NCI-H524 (cell line): ENCODE results near the gene C11orf21.
"Not testable (repeated sequence)": the region's sequence is repeated elsewhere in the genome, so short reads cannot be mapped to it uniquely, and the experiment has no call there.

Experiments used
- DNase-seq, 2 experiments: peaks; one replicate each; lab custom pipeline; 2025; lab: John Stamatoyannopoulos, UW

C11orf21 gene

DNA sequence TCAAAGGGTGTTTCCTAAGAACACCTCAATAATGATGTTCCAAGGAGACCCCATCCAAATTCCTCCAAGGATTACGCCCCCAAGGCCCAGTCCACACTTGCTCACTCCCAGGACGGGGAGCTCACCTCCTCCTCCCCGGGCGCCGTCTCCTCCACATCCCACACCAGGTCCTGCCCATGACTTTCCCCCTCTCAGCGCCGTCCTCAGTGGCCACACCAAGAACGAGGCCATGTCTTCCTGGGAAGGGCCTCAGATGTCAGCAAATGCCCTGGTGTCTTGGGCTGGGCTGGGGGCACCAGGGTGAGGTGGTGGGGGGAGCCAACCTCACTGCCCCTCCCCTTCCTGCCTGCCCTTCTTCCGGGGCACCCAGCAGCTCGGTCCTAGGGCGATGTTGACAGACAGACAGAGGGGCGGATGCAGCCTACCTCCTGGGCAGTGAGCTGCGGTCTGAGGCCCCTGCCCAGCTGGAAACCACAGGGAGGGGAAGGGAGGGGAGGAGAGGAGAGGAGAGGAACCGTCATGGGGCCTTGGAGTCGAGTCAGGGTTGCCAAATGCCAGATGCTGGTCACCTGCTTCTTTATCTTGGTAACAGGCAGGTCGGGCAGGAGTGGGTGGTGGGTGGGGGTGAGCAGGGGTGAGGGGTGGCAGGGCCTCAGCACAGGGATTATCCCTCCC, at the start of gene C11orf21, which contains the start of gene TSPAN32:
C11orf21 (minus strand) TSS at position 288 of the 675 bp plus-strand sequence; CDS start at position 178, 110 bp downstream.
TSPAN32 (plus strand) TSS at position 383 of the 675 bp plus-strand sequence; CDS start at position 520, 137 bp downstream.
- no peak for DNase-seq

DNA sequence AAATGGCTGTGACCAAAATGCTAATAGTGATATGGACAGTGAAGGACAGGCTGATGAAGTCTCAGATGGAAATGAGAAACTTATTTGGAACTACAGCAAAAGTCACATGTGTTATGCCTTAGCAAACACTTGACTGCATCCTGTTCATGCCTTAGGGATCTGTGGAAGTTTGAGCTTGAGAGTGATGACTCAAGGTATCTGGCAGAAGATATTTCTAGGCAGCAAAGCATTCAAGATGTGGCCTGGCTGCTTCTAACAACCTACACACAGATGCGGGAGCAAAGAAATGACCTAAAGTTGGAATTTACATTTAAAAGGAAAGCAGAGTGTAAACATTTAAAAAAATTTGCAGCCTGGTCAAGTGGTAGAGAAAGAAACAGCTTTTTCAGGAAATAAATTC, 47.3 kb upstream of the C11orf21 start:
- DNase-seq, result no peak

DNA sequence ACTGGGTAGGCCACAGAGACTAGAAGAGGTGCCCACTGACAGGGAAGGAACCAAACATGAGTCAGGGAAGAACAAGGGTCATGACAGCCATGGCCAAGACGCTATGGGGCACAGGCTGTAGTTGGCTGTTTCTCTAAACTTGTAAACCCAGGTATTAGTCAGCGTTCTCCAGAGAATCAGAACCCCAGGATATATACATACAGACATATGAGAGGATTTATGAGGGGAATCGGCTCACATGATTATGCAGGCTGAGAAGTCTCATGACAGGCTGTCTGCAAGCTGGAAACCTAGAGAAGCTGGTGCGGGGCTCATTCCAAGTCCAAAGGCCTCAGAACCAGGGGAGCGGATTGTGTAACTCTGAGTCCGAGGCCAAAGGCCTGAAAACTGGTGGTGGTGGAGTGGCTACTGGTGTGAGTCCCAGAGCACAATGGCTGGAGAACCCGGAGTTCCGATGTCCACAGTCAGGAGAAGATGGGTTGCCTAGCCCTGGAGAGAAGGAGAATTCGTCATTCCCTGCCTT, 45.7 kb upstream of the C11orf21 start:
- DNase-seq, result no peak

DNA sequence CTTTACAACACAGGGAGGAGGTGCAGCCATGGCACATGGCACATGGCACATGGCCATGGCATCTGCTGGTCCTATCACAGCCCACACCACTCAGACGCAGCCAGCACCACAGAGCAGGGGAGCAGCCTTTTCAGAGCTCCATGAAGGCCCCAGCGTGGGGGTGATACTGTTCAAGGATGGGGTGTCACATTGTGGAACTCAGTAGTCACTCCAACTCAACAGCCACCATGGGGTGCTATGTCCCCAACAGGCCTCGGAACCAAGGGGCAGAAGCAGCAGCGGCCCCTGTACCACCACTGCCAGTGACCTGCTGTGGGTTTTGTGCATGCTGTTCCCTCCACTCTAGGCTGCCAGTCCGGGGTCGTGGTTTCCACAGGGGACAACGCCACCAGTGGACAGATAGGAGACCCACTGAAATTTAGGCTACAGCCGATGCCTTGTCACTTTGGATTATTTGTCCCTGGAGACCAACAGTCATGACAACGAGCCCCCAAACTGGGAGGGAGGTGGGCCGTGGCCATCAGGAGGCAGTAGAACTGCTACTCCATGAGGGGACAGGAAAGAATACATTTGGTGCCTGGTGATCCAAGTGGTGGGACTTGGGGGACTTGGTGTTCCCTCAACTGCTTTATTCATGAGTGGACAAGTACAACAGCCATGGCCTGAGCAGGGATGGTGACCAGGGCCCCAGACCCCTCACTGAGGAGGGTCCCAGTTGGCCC, 45.0 kb upstream of the C11orf21 start:
- DNase-seq, result no peak

DNA sequence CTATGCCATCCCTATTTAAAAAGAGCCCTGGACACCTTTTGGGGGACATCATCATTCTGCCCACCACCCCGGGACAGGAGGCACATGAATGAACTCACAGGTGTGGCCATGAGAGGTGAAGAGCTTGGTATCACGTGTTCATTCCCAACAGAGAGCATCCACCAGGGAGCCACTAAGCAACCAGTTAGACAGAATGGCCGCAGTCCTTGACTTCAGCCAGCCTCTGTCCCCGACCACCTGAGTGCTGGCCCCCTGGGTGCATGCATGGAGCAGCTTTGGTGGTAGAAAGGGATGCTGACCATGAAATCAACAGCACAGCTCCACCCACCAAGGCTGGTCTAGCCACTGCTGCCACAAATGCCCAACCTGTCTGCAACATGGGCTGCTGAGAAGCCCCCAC, 44.3 kb upstream of the C11orf21 start:
- DNase-seq, result no peak

DNA sequence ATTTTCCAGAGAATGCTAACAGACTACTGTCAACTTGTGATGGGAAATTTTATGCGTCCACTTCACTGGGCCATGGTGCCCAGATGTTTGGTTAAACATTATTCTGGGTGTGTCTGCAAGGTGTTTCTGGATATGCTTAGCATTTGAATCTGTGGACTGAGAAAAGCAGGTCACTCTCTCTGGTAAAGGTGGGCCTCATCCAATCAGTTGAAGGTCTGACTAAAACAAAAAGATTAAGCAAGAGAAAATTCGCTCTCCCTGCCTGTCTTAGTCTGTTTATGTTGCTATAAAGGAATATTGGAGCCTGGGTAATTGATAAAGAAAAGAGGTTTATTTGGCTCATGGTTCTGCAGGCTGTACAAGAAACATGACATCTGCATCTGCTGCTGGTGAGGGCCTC, 43.3 kb upstream of the C11orf21 start:
- no peak for DNase-seq

DNA sequence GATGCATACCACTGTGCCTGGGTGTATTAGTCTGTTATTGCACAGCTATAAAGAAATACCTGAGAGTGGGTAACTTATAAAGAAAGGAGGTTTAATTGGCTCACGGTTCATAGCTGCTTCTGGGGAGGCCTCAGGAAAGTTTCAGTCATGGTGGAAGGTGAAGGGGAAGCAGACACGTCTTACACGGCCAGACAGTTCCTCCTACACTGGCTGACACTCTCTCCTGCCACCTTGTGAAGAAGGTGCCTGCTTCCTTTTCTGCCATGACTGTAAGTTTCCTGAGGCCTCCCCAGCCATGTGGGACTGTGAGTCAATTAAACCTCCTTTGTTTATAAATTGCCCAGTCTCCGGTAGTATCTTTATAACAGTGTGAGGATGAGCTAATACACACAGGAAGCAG, 41.8 kb upstream of the C11orf21 start:
- no peak for DNase-seq

DNA sequence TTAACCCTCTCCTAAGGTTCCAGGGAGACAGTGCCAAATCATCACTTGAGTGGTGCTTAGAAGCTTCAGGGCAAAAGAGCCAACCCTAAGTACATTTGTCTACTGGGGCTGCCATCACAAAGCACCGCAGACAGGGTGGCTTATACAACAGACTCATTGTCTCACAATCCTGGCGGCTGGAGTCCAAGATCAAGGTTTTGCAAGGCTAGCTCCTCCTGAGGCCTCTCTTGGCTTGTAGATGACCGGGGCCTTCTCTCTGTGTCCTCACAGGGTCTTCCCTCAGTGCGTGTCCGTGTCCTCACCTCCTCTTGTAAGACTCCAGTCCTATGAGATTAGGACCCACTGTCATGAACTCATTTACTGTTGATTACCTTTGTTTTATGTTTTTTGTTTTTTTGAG, 41.3 kb upstream of the C11orf21 start:
- no peak for DNase-seq

DNA sequence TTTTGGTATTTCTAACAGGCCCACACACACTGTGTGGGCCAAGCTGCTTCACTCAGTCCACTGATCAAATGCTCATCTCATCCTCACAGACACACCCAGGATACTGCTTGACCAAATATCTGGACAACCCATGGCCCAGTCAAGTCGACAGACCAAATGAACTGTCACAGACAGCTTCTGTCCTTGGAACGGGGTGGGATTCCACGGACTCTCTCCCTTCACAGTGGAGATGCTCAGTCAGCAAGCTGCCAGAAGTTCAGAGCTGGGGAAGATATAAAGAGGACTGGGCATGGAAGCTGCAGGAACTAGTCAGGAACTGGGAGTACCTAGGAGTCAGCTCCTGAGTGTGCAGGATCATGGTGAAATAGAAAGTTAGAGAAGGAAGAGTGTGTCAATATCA, 40.8 kb upstream of the C11orf21 start:
- DNase-seq, result no peak

DNA sequence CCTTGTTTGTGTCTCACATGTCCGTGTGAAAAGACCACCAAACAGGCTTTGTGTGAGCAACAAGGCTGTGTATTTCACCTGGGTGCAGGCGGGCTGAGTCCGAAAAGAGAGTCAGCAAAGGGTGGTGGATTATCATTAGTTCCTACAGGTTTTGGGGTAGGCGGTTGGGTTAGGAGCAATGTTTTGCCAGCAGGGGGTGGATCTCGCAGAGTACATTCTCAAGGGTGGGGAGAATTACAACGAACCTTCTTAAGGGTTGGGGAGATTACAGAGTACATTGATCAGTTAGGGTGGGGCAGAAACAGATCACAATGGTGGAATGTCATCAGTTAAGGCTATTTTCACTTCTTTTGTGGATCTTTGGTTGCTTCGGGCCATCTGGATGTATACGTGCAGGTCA, 37.0 kb upstream of the C11orf21 start:
- not testable (repeated sequence) for DNase-seq

DNA sequence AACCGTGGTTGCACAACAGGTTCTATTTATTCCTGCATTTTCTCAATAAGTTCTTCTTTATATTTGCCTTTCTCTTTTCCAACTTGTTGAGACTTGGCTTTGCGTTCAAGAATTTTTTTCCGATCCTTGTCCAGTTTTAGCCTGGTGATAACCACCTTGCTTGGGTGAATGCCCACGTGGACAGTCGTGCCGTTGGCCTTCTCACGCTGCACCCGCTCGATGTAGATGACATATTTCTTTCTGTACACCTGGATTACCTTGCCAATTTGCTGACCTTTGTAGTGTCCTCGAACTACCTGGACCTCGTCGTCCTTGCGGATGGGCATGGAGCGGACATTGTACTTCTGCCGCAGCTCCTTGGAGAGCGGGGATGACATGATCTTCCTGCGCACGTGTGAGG, 33.6 kb upstream of the C11orf21 start:
- not testable (repeated sequence) for DNase-seq

DNA sequence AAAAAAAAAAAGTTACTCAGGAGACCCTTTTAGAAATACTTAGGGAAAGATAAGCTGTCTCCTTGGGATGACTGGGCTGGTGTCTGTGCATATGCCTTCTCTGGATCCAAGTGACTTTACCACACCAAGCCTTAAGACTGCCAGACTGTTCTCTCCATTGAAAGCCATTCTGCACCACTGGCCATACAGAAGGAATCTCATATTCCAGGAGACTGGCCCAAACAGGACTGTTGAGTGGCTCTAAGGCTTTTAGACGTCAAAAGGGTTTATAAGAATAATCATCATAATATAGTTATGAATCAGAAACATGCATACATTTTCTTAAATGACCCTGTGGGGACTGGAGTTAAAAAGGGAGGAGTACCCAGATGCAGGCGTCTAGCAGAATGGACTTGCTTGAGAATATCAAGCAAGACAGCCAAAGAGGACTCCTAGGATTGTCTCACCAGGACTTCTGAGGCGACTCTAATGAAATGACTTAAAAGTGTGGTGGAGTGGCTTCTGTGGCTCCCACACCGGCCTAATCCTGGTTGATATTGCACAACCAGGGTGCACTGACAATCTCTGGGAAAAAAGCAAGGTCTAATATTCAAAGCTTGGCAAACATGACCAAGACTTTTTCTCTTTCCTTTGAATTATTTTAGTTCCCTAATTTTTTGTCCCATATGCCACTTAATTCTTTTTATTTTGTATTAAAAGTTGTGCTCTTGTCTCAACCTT, 31.9 kb upstream of the C11orf21 start:
- not testable (repeated sequence) for DNase-seq

DNA sequence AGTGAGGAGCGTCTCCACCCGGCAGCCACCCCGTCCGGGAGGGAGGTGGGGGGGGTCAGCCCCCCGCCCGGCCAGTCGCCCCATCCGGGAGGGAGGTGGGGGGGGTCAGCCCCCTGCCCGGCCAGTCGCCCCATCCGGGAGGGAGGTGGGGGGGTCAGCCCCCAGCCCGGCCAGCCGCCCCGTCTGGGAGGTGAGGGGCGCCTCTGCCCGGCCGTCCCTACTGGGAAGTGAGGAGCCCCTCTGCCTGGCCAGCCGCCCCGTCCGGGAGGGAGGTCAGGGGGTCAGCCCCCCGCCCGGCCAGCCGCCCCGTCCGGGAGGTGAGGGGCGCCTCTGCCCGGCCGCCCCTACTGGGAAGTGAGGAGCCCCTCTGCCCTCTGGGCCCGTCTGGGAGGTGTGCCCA, 30.9 kb upstream of the C11orf21 start:
- DNase-seq, result not testable (repeated sequence)

DNA sequence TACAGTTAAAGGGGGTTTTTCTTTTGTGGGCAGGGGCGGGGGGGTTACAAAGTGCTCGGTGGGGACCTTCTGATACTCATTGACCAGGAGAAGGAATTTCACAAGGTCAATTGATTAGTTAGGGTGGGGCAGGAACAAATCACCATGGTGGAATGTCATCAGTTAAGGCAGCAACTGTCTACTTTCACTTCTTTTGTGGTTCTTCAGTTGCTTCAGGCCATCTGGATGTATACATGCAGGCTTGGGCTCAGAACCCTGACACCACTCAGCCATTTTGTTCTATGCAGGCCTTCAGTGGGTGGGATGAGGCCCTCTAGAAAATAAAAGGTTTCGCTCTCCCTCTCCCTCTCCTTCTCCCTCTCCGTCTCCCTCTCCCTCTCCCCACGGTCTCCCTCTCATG, 29.7 kb upstream of the C11orf21 start:
- no peak for DNase-seq

DNA sequence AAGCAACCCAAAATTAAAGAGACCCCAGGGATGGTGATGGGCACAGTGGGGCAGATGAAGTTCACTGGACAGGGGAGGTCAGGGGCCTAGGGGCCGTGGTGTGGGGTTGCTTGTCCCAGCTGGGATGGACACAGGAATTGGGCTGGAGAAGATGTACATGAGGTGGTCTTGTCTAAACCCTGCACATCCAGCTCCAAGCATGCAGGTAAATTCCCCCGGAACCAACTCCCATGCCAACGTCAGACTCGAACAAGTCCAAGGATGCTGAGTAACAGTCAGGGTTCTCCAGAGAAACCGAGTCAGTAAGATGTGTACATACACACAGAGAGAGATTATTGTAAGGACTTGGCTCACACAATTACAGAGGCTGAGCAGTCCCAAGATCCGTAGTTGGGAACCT, 29.0 kb upstream of the C11orf21 start:
- no peak for DNase-seq

DNA sequence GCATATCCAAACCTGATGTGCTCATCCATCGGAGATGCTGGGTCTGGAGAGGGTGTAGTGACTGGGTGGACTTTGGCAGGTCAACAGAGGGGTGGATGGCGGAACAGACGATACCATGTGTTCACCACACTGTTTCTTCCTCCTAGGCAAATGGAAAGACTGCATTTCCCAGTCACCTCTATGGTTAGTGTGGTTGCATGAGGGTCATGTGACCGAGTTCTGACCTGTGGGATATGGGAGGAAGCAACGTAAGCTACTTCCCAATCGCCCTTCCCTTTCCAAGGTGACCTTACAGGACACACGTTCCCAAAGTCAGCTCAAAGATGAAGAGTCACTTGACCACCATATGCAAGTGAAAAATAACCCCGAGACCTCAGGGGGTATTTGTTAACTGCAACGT, 27.8 kb upstream of the C11orf21 start:
- DNase-seq, result no peak

DNA sequence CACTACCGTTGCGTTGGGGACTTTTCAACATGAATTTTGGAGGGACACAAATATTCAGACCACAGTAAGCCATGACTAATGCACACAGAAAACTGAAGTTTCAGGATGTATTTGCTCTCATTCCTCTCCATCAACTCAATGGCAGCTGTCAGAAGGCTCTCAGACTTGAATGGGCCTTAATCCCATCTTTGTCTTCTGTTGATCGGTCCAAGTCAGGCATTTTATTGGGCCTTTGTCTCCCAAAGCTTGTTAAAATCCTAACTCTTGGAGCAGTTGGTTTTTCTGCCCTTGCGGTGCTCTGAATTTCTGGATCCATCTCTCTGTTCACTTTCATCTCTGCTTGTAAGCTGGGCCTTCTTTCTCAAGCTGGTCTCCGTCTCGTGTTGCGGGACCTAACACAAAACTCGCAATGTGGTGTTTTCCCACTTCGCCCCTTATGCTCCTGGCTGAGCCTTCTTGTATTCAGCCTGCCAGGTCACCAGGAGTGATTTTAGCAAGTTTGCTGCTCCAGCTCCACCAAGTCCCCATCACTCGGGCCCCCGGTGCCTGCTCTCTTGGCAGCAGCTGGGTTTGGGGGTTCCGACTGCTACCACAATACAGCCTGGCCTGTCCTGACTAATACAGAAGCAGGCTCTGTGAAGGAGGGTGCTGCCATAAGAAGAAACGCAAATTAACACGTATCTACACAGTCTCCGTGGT, 27.1 kb upstream of the C11orf21 start:
- no peak for DNase-seq

DNA sequence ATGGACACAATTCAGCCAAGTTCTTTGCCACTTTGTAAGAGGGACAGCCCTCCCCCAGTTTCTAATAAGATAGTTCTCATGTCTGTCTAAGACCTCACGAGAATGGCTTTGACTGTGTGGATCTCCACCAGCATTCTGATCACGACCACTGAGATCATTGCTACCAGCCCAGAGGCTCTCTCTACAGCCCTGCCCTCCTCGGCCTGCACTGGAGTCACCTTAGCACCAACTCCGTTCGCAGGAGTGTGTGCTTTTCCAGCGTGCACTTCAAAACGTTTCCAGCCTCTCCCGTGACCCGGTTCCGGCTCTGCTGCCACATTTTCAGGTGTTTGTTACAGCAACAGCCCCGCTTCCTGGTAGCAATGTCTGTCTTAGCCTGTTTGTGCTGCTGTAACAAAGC, 26.3 kb upstream of the C11orf21 start:
- DNase-seq, result no peak

DNA sequence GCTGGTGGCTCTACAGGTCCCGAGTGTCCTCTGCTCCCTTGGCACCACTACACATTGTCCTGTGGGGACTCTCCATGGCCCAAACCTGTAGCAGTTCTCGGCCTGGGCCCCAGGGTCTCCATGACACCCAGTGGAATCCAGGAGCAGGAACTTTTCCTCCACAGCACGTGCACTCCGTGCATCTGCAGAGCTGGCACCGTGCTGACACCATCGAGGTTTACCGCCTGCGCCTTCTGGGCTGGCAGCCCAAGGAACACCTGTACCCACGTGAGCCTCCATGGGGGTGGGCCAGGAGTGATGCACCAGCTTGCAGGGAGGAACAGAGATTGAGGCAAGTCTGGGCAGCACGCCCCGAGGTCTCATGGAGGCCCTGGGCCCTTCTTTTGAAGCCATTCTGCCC, 25.3 kb upstream of the C11orf21 start:
- no peak for DNase-seq

DNA sequence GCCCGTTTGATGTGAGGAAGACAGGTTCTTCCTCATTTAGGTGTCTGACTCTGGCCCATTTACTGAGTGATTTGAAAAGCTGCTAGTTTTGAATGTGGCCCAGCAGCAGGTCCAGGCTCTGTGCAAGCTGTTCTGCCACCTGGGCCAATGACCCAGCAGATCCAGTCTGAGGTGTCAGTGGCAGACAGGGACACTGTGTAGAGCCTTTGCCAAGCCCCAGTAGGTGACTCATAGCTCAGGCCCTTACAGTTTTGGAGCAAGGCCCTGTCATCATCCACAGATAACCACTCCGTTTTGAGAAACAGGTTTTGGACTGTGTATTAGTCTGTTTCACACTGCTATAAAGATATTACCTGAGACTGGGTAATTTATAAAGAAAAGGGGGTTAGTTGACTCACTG, 24.0 kb upstream of the C11orf21 start:
- DNase-seq, result no peak

DNA sequence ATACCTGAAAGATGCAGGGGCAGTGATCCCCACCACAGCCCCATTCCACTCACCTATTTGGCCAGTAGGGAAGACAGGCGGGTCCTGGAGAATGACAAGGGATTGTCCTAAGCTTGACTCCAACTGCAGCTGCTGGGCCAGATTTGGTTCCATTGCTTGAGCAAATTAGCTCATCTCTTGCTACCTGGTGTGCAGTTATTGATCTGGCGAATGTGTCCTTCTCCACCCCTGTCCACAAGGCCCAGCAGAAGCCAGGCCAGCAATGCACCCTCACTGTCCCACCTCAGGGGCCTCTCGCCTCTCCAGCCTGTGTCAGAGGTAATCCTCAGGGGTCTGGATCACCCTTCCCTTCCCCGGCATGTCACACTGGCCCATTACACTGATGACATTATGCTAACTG, 23.4 kb upstream of the C11orf21 start:
- DNase-seq, result no peak

DNA sequence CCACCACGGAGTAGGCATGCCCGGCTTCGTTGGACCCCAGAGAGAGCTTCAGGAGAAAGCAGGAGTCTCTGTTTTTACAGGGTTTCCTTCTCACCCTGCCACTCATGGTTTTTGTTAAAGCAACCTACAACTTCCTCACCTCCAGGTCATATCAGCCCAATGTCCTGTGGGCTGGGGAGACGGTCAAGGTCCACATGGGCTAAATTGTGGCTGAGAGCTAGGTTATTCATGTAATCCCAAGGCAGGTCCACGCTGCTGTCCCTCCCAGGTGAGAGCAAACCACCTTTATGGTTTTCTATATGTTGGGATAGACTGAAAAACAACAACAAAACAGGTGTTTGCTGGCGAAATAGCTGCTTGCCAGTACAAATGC, 19.6 kb upstream of the C11orf21 start:
- no peak for DNase-seq
